Cardiac muscle cell (in vitro differentiated cells and primary cell): ENCODE measurements around the gene P2RX6. TPM values are rescaled to one million over a fixed set of nuclear protein-coding genes. Genes with fewer than 3 reads are reported as not detected.

ENCODE experiments used
- DNase-seq, 2 donors: peaks; one replicate each; pipeline versions ENCODE4 v3.0.0 to v3.0.0-alpha.2; 2010 to 2017; ENCODE audit warnings: low read depth in 1 of 2, low spot score in 1 of 2
- H3K27ac ChIP-seq: fragments of 200-600 bp; sonication (generic); 2 replicates; pipeline ENCODE4 v1.5.1; 2016
- H3K27me3 ChIP-seq: fragments of 200-600 bp; sonication (generic); 2 replicates; pipeline ENCODE4 v1.6.0; 2016; ENCODE audit warnings: control low read depth
- H3K36me3 ChIP-seq: fragments of 200-600 bp; sonication (generic); 2 replicates; pipeline ENCODE4 v1.5.1; 2016; ENCODE audit warnings: control low read depth
- H3K4me1 ChIP-seq: fragments of 200-600 bp; sonication (generic); 2 replicates; pipeline ENCODE4 v1.8.1; 2017; ENCODE audit warnings: low read depth, mild to moderate bottlenecking, mixed run types
- H3K4me3 ChIP-seq: fragments of 200-600 bp; sonication (generic); 2 replicates; pipeline ENCODE4 v1.5.1; 2016; ENCODE audit warnings: mild to moderate bottlenecking
- H3K9me3 ChIP-seq: fragments of 200-600 bp; sonication (generic); 2 replicates; pipeline ENCODE4 v1.5.1; 2017; ENCODE audit warnings: low read depth, mild to moderate bottlenecking, control low read depth
- CTCF ChIP-seq: IDR thresholded peaks from 2 replicates; pipeline ENCODE4 v1.5.1; 2012; ENCODE audit warnings: low read depth, mild to moderate bottlenecking, low read length
- polyA plus RNA-seq: library from polyadenylated mRNA; unstranded; fragments of >200 nt; fragmentation: Nextera tagmentation; extraction: Ambion mirVana; gene quantifications from 2 replicates; pipeline ENCODE4 v1.2.1, GENCODE V29; 2016
- total RNA-seq: library from RNA; depleted of rRNA; stranded (reverse); fragments of >200 nt; gene quantifications from 2 replicates; pipeline ENCODE4 v1.2.3, GENCODE V29; 2016

Gene P2RX6
- total and polyA plus RNA-seq, 2 experiments from 2014 or later = 8.6 to 8.9 TPM

- H3K27me3 ChIP-seq = no peaks in the 10 kb centered on the region
- H3K4me3 ChIP-seq = no peak overlapping the region
- H3K4me1 ChIP-seq = peaks cover 13% of the 10 kb centered on the region
- no peak for DNase-seq
- no peak for TF ChIP-seq CTCF
- H3K36me3 ChIP-seq = no peaks in the 10 kb centered on the region
- H3K9me3 ChIP-seq = no peaks in the 10 kb centered on the region
- no peak overlapping the region for H3K27ac ChIP-seq
These were observed 4.4 kb upstream of the P2RX6 start for GRCh38 chr22:21010426-21011113.

GRCh38 chr22:21012446-21013407 is 2.2 kb upstream of the P2RX6 start:
- no peak for TF ChIP-seq CTCF
- Histone ChIP-seq H3K27ac (peak overlapping the region; percentile 76), H3K27me3 (no peaks in the 10 kb centered on the region), H3K36me3 (no peaks in the 10 kb centered on the region), H3K9me3 (no peaks in the 10 kb centered on the region), H3K4me1 (peaks cover 18% of the 10 kb centered on the region), H3K4me3 (peak overlapping the region; percentile 42)
- no peak for DNase-seq

- peaks cover 18% of the 10 kb centered on the region for H3K4me1 ChIP-seq
- TF ChIP-seq CTCF = no peak
- H3K27me3 ChIP-seq = no peaks in the 10 kb centered on the region
These were observed 1.2 kb upstream of the P2RX6 start for GRCh38 chr22:21013657-21014201.

GRCh38 chr22:21014202-21014725 is 701 bp upstream of the P2RX6 start:
- Histone ChIP-seq H3K27me3 (no peaks in the 10 kb centered on the region), H3K9me3 (no peaks in the 10 kb centered on the region), H3K27ac (peak overlapping the region; percentile 96), H3K4me1 (peaks cover 18% of the 10 kb centered on the region), H3K36me3 (no peaks in the 10 kb centered on the region), H3K4me3 (peak overlapping the region; percentile 42)
- no peak for TF ChIP-seq CTCF
- peak; percentile 96 to 98 for DNase-seq

More at GRCh38 chr22:21013657-21014201, 1.2 kb upstream of the P2RX6 start:
- Histone ChIP-seq H3K4me3 (peak overlapping the region; percentile 42), H3K9me3 (no peaks in the 10 kb centered on the region), H3K36me3 (no peaks in the 10 kb centered on the region), H3K27ac (peak overlapping the region; percentile 76)
- DNase-seq = peak in 1 of 2 donors; percentile 62

GRCh38 chr22:21015466-21016006 is 571 bp downstream of the P2RX6 start:
- Histone ChIP-seq H3K27me3 (no peaks in the 10 kb centered on the region), H3K4me3 (no peak overlapping the region), H3K9me3 (no peaks in the 10 kb centered on the region), H3K36me3 (no peaks in the 10 kb centered on the region), H3K4me1 (peaks cover 18% of the 10 kb centered on the region), H3K27ac (peak overlapping the region; percentile 96)
- TF ChIP-seq CTCF = no peak
- DNase-seq = no peak
